Sigmoid colon (tissue), 7 donors: ENCODE results near the gene SDC4. TPM values are rescaled to one million over a fixed set of nuclear protein-coding genes. Genes with fewer than 3 reads are reported as not detected.

ENCODE experiments used
- DNase-seq: peaks from one replicate; pipeline ENCODE4 v3.0.0-alpha.2; 2019
- H3K27ac ChIP-seq, 4 donors: fragments of 200-600 bp; sonication (generic); one replicate each; pipeline ENCODE4 v1.5.1; 2016 to 2019; ENCODE audit warnings: mild to moderate bottlenecking in 1 of 4
- H3K27me3 ChIP-seq, 3 donors: fragments of 200-600 bp; sonication (generic); one replicate each; pipeline ENCODE4 v1.5.1; 2019; ENCODE audit warnings: mild to moderate bottlenecking in 1 of 3
- H3K36me3 ChIP-seq, 4 donors: fragments of 200-600 bp; sonication (generic); one replicate each; pipeline ENCODE4 v1.5.1; 2016 to 2019
- H3K4me1 ChIP-seq, 4 donors: fragments of 200-600 bp; sonication (generic); one replicate each; pipeline ENCODE4 v1.5.1; 2017 to 2019
- H3K4me3 ChIP-seq, 4 donors: fragments of 200-600 bp; sonication (generic); one replicate each; pipeline ENCODE4 v1.5.1; 2017 to 2019; ENCODE audit warnings: mild to moderate bottlenecking in 2 of 4, moderate library complexity in 1 of 4
- H3K9me3 ChIP-seq, 4 donors: fragments of 200-600 bp in 3 of 4; sonication (generic) in 3 of 4; one replicate each; pipeline versions ENCODE4 v1.5.1 to v1.6.1; 2013 to 2019
- CTCF ChIP-seq, 4 experiments: fragments of 450-650 bp in 3 of 4; fragments of 200-600 bp in 1 of 4; IDR thresholded peaks; one replicate each; pipeline ENCODE4 v1.5.1; 2016 to 2019; ENCODE audit warnings: antibody characterized with exemption in 4 of 4, mild to moderate bottlenecking in 3 of 4, moderate library complexity in 2 of 4
- EP300 ChIP-seq, 4 donors: sonication (generic); formaldehyde crosslinking; IDR thresholded peaks; one replicate each; pipeline ENCODE4 v1.6.1; 2017; ENCODE audit warnings: antibody characterized with exemption in 4 of 4
- POLR2A ChIP-seq, 2 donors: fragments of 450-650 bp; IDR thresholded peaks; one replicate each; pipeline ENCODE4 v1.6.1; 2016; ENCODE audit warnings: antibody characterized with exemption in 2 of 2, mild to moderate bottlenecking in 2 of 2, moderate library complexity in 2 of 2
- POLR2AphosphoS5 ChIP-seq, 4 donors: sonication (generic); formaldehyde crosslinking; IDR thresholded peaks; one replicate each; pipeline ENCODE4 v1.6.1; 2017; ENCODE audit warnings: antibody characterized with exemption in 4 of 4
- WGBS, 2 donors: extraction: QIAGEN DNeasy Blood & Tissue Kit; methylation state at CpG; one replicate each; pipeline ENCODE4 v1.1.7; 2013; 5-methylcytosine and 5-hydroxymethylcytosine counted together
- intact Hi-C: fragments of 100-400 bp; cut with DNase I; formaldehyde crosslinking; loops from one replicate; pipeline ENCODE4 v1.15.1; 2023
- polyA plus RNA-seq, 3 donors: library from polyadenylated mRNA; stranded (reverse); fragments of 200-250 nt; gene quantifications; one replicate each; pipeline ENCODE4 v1.2.3, GENCODE V29; 2013
- total RNA-seq, 4 donors: library from RNA; depleted of rRNA; stranded (reverse); fragments of >200 nt; gene quantifications; one replicate each; pipeline ENCODE4 v1.1.0, GENCODE V29; 2016
- donor health status: healthy with polysubstance abuse.
- donor health status: Bipolar disorder and iron deficiency.
- donor health status: healthy.

The SDC4 gene
- total and polyA plus RNA-seq, 7 donors, result 22.2 to 149 (median 79.9) TPM

GRCh38 chr20:45328451-45328850 lies 19.8 kb downstream of the SDC4 start:
- Histone ChIP-seq H3K27me3 (no peaks in the 10 kb centered on the region), H3K9me3 (no peaks in the 10 kb centered on the region), H3K36me3 (peaks cover 57 to 91% (median 72%) of the 10 kb centered on the region in 4 donors), H3K4me3 (no peak overlapping the region), H3K27ac (peak overlapping the region in 3 of 4 donors; percentile 13 to 50 (median 24)), H3K4me1 (no peaks in the 10 kb centered on the region)
- no peak for DNase-seq
- WGBS, 2 donors, result 93 to 96% methylated on average over 4 of the region's 4 CpGs
- intact Hi-C loops, result no loop called here
- no peak for TF ChIP-seq EP300 (IDR thresholded peaks at IDR 0.05)
- TF ChIP-seq POLR2AphosphoS5 (IDR thresholded peaks at IDR 0.05), result no peak
- no peak for TF ChIP-seq CTCF (IDR thresholded peaks at IDR 0.05)
- TF ChIP-seq POLR2A (IDR thresholded peaks at IDR 0.05), result no peak

- H3K9me3 ChIP-seq, result no peaks in the 10 kb centered on the region
- intact Hi-C loops, result no loop called here
- peaks cover 29 to 61% (median 44%) of the 10 kb centered on the region in 4 donors for H3K36me3 ChIP-seq
- peak overlapping the region in 3 of 4 donors; percentile 15 to 49 (median 49) for H3K27ac ChIP-seq
- no peaks in the 10 kb centered on the region for H3K4me1 ChIP-seq
- H3K4me3 ChIP-seq, result no peak overlapping the region
- no peaks in the 10 kb centered on the region for H3K27me3 ChIP-seq
- TF ChIP-seq EP300 (IDR thresholded peaks at IDR 0.05) (no peak), POLR2A (IDR thresholded peaks at IDR 0.05) (no peak), CTCF (IDR thresholded peaks at IDR 0.05) (no peak), POLR2AphosphoS5 (IDR thresholded peaks at IDR 0.05) (no peak)
- WGBS, 2 donors, result 67 to 71% methylated on average over 6 of the region's 6 CpGs
- DNase-seq, result no peak
Observed at GRCh38 chr20:45325371-45325770, 22.9 kb downstream of the SDC4 start.

GRCh38 chr20:45323731-45324130 lies 24.5 kb downstream of the SDC4 start:
- intact Hi-C loops, result loop anchor here (5.0 kb wide), 1 partner anchor 39 kb away; the partner anchor contains the start of gene SYS1
- Histone ChIP-seq H3K36me3 (peaks cover 12 to 44% (median 28%) of the 10 kb centered on the region in 4 donors), H3K27ac (peak overlapping the region in 2 of 4 donors; percentile 49 to 59)

GRCh38 chr20:45322952-45323383 lies 25.3 kb downstream of the SDC4 start:
- peak; percentile 79 for DNase-seq
- Histone ChIP-seq H3K9me3 (no peaks in the 10 kb centered on the region), H3K4me1 (no peaks in the 10 kb centered on the region), H3K4me3 (no peak overlapping the region), H3K36me3 (peaks cover 11 to 36% (median 20%) of the 10 kb centered on the region in 4 donors), H3K27ac (peak overlapping the region in 2 of 4 donors; percentile 49 to 59), H3K27me3 (no peaks in the 10 kb centered on the region)
- intact Hi-C loops, result loop anchor here (5.0 kb wide), 1 partner anchor 39 kb away; the partner anchor contains the start of gene SYS1
- no peak for TF ChIP-seq CTCF (IDR thresholded peaks at IDR 0.05)
- TF ChIP-seq EP300 (IDR thresholded peaks at IDR 0.05), result no peak
- TF ChIP-seq POLR2AphosphoS5 (IDR thresholded peaks at IDR 0.05), result peak in 2 of 4 donors; percentile 37 to 44
- no peak for TF ChIP-seq POLR2A (IDR thresholded peaks at IDR 0.05)
- 16 to 57% methylated on average over 7 of the region's 7 CpGs for WGBS, 2 donors

More at GRCh38 chr20:45323731-45324130, 24.5 kb downstream of the SDC4 start:
- Histone ChIP-seq H3K9me3 (no peaks in the 10 kb centered on the region), H3K4me1 (no peaks in the 10 kb centered on the region), H3K27me3 (no peaks in the 10 kb centered on the region), H3K4me3 (no peak overlapping the region)
- TF ChIP-seq POLR2AphosphoS5 (IDR thresholded peaks at IDR 0.05) (no peak), POLR2A (IDR thresholded peaks at IDR 0.05) (no peak), EP300 (IDR thresholded peaks at IDR 0.05) (no peak), CTCF (IDR thresholded peaks at IDR 0.05) (no peak)
- no peak for DNase-seq
